HFF-Myc (cell line): Measurements from ENCODE around the gene DDX24.

Experiments used
- DNase-seq: peaks from one replicate; pipeline ENCODE4 v3.0.0-alpha.2; 2011; ENCODE audit warnings: low read depth; ENCODE audit errors: extremely low read depth
- H3K4me3 ChIP-seq: replicated peaks from 2 replicates; pipeline ENCODE4 v1.5.1; 2011; ENCODE audit warnings: low read depth, mild to moderate bottlenecking, control low read depth, low read length
- TF ChIP-seq, protein P1 (sequence below): IDR thresholded peaks from 2 replicates; pipeline ENCODE4 v1.5.1; 2012; ENCODE audit warnings: mild to moderate bottlenecking, low read depth, low read length, control low read depth; ENCODE audit errors: missing control alignments

DDX24 gene

DNA sequence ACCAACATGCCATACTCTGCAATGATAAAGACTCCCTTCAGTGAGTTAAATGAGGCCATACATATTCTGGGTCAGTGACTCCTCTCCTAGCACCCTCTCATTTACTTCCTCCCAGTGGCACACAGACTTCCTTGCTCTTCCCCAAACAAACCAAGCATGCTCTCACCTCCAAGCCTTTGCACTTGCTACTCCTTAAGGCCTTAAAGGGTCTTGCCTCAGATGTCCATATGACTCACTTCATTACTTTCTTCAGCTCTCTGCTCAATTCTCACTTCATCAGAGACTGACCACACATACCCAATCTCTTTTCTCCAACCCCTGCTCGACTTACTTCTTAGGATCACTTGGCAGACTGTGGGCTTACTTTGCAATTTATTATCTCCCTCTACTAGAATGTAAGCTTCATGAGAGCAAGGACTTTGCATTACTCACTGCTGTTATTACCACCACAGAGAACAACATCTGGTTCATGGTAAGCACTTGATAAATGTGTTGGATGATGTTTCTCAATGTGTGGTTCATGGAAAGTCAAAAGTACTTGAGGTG lies 22.8 kb downstream of the DDX24 start:
- no peak overlapping the region for H3K4me3 ChIP-seq
- DNase-seq, result no peak
- TF ChIP-seq, protein P1, sequence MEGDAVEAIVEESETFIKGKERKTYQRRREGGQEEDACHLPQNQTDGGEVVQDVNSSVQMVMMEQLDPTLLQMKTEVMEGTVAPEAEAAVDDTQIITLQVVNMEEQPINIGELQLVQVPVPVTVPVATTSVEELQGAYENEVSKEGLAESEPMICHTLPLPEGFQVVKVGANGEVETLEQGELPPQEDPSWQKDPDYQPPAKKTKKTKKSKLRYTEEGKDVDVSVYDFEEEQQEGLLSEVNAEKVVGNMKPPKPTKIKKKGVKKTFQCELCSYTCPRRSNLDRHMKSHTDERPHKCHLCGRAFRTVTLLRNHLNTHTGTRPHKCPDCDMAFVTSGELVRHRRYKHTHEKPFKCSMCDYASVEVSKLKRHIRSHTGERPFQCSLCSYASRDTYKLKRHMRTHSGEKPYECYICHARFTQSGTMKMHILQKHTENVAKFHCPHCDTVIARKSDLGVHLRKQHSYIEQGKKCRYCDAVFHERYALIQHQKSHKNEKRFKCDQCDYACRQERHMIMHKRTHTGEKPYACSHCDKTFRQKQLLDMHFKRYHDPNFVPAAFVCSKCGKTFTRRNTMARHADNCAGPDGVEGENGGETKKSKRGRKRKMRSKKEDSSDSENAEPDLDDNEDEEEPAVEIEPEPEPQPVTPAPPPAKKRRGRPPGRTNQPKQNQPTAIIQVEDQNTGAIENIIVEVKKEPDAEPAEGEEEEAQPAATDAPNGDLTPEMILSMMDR, result no peak

DNA sequence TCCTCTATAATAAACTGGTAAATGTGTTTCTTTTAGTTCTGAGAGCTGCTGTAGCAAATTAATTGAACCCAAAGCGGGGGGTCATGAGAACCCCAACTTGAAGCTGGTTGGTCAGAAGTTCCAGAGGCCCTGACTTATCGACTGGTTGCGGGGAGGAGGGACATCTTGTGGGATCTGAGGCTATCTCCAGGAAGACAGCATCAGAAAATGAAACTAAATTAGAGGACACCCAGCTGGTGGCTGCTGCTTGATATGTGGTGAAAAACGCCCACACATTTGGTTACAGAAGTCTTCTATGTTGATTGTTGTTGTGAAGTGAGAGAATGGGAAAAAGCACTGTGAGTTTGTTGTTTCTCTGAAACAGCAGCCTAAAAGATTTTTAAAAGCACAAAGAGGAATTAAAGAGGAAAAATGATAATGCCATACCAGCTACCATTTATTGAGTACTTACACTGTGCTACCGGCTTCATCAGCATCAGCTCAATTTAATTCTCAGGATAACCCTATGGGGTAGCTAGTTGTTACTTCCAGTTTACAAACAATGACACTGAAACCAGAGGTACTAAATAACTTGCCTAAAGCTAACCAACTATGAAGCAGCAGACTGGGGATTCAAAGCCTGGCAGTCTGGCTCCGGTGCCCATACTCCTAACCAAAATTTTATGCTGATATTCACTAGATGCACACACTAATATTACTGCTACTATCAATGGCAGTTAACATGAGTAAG lies 24.3 kb downstream of the DDX24 start:
- TF ChIP-seq, protein P1, result no peak
- H3K4me3 ChIP-seq, result no peak overlapping the region
- DNase-seq, result no peak

DNA sequence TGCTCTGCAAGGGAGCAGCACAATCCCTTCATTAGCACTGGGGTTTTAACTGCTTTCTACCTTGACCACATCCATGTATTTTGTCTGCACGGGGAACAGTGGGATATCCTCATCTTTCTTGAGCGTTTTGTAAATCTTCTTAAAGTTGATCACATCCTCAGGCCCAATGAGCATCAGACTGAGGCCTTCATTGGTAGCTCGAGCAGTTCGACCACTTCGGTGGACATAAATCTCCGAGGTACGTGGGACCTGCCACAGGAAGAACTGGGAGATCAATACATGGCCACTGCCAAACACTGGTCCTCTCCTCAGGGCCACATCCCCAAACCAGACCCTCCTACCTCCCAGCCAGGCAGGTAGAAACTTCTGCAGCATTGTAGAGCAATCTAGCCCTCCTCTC lies 26.1 kb downstream of the DDX24 start:
- no peak overlapping the region for H3K4me3 ChIP-seq
- DNase-seq, result no peak

DNA sequence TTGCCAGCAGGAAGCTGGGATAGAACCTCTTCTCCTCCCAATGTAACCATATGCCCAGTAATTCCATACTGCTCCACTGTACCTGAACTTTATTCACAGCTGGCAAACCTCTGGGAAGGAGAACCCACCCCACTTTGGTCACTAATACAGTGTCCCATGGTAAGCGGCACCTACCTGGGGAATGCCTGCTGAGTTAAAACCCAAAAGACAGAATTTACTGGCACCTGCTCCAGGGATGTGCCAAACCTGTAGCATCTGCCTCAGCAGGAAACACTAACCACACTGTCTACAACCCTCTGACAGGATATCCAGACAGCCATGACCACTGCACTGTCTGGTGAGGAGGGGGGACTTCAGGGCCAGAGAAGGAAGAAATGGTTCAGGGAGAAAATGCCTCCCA lies 26.6 kb downstream of the DDX24 start:
- TF ChIP-seq, protein P1, result no peak
- H3K4me3 ChIP-seq, result no peak overlapping the region
- DNase-seq, result no peak

More for the DNA sequence above, 26.1 kb downstream of the DDX24 start:
- TF ChIP-seq, protein P1, result no peak

DNA sequence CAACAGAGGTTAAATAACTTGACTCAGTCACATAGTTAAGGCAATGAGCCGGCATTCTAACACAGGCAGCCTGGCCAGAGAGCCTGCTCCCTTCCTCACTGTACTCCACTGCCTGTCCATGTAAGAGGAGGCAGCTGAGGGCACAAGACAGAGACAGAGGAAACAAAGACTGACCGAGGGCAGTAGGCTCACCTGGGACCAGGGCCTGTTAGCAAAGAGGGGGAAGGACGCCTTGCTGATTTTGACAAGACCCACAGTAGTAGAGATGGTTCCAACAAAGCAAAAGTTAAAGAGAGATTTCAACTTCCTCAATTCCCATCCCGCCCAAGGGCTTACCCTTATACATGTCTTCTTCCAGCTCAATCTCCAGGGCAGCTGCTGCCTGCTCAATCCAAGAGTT lies 28.3 kb downstream of the DDX24 start:
- no peak for DNase-seq
- TF ChIP-seq, protein P1, result no peak
- H3K4me3 ChIP-seq, result no peak overlapping the region

DNA sequence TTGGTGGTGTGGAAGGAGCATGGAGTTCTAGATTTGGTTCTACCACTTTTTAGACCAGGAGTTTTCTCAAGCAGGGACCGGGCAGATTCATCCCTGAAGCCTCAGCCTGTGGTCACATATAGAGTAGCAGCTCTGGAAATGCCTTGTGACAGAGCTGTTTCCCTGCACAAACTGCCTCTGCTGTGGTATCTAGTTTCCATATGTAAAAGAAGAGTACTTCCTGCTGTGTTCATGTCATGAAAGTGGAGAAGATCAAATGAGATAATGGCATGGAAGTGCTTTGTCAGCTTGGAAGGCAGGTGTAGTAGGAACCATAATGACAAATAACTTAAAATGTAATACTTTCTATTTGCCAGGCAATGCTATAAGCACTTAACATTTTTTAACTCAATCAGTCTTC lies 28.8 kb downstream of the DDX24 start:
- TF ChIP-seq, protein P1, result no peak

More for the DNA sequence above, 28.8 kb downstream of the DDX24 start:
- no peak overlapping the region for H3K4me3 ChIP-seq
- no peak for DNase-seq
